ENCODE data around the gene EIF2B1.
"Not testable (repeated sequence)": the region's sequence is repeated elsewhere in the genome, so short reads cannot be mapped to it uniquely, and the experiment has no call there.

The EIF2B1 gene

DNA sequence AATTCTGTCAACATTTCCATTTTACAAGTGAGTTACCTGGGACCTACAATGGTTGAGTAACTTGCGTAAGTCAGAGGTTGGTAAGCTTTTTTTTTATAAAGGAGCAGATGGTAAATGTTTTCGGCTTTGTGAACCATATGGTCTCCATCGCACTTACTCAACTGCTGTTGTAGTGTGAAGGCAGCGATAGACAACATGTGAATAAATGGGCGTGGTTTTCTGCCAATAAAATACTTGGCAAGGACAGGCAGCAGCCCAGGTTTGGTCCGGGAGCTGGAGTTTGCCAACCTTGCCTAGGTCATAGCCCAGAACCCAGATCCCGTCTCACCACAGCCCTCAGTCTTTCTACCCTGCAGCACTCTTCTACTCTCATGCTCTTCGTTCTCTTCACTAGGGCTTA is 25.3 kb downstream of the EIF2B1 start:
- 98% methylated on average over 6 of the region's 8 CpGs for WGBS
- Histone ChIP-seq H3K18ac (ENCODE audit: low read depth in 1 of 2, low read length in 2 of 2) (no peak overlapping the region), H3K27ac (ENCODE audit: low read length, poor library complexity, severe bottlenecking) (no peak overlapping the region), H3K14ac (ENCODE audit: low read length in 2 of 2) (no peak overlapping the region), H3K9me3 (ENCODE audit: control insufficient read depth, low read length) (no peaks in the 10 kb centered on the region), H4K8ac (ENCODE audit: low read length) (no peak overlapping the region), H3K23ac (ENCODE audit: low read length in 2 of 2) (no peak overlapping the region), H4K91ac (ENCODE audit: low read length) (no peak overlapping the region), H3K79me1 (replicated peaks; ENCODE audit: low read length, poor library complexity, severe bottlenecking) (peaks cover 47% of the 10 kb centered on the region), H3K9ac (ENCODE audit: low read length) (no peak overlapping the region), H2BK15ac (ENCODE audit: low read depth, poor library complexity, severe bottlenecking) (no peak overlapping the region), H3K27me3 (ENCODE audit: control insufficient read depth in 1 of 2, insufficient read depth in 1 of 2, low read length in 2 of 2) (no peaks in the 10 kb centered on the region), H2BK12ac (ENCODE audit: low read length in 2 of 2) (no peak overlapping the region), H2AFZ (ENCODE audit: low read depth, low read length) (no peak overlapping the region), H3K4me3 (ENCODE audit: insufficient read depth in 1 of 2, low read depth in 1 of 2, low read length in 2 of 2) (no peak overlapping the region), H2AK5ac (ENCODE audit: low read length, severe bottlenecking) (no peak overlapping the region), H3K4me2 (ENCODE audit: low read length, poor library complexity, severe bottlenecking) (no peak overlapping the region), H3K4ac (ENCODE audit: low read depth in 1 of 2, low read length in 2 of 2) (no peak overlapping the region), H3K36me3 (ENCODE audit: control insufficient read depth in 1 of 2, insufficient read depth in 2 of 2, low read depth in 1 of 2, low read length in 2 of 2) (peaks cover 58 to 83% of the 10 kb centered on the region in 2 experiments), H2BK120ac (ENCODE audit: low read depth, low read length) (no peak overlapping the region), H2BK5ac (ENCODE audit: low read depth, low read length, poor library complexity, severe bottlenecking) (no peak overlapping the region), H3K4me1 (ENCODE audit: control insufficient read depth, insufficient read depth, low read depth, low read length) (peaks cover 7% of the 10 kb centered on the region)
- no peak for DNase-seq

DNA sequence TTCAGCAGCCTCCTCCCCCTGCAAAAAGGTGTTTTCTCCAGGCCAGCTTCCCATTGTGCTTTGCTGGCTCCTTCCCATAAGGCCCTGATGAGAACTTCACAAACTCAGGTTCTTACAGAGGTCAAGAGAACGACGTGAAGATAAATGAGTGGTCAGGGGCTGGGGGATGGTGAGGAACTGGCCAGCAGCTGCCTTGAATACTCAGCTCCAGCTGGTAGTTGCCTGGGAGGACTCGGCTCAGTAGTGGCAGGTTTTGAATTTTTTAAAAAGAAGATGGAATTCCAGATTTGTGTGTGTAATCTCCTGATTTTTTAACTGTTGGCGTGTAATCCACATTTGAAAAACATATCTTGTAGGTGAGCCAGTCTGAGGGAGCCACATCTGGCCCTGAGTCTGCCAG is 25.7 kb downstream of the EIF2B1 start:
- no peak overlapping the region for H2BK15ac ChIP-seq (ENCODE audit: low read depth, poor library complexity, severe bottlenecking)
- no peak overlapping the region for H3K23ac ChIP-seq (ENCODE audit: low read length in 2 of 2)
- peaks cover 8% of the 10 kb centered on the region for H3K4me1 ChIP-seq (ENCODE audit: control insufficient read depth, insufficient read depth, low read depth, low read length)
- no peak overlapping the region for H3K4me3 ChIP-seq (ENCODE audit: insufficient read depth in 1 of 2, low read depth in 1 of 2, low read length in 2 of 2)
- 87% methylated on average over 4 of the region's 4 CpGs for WGBS
- H3K18ac ChIP-seq (ENCODE audit: low read depth in 1 of 2, low read length in 2 of 2): no peak overlapping the region
- H3K9me3 ChIP-seq (ENCODE audit: control insufficient read depth, low read length): no peaks in the 10 kb centered on the region
- no peak overlapping the region for H2BK120ac ChIP-seq (ENCODE audit: low read depth, low read length)
- H2AK5ac ChIP-seq (ENCODE audit: low read length, severe bottlenecking): no peak overlapping the region
- no peak for DNase-seq
- no peak overlapping the region for H3K27ac ChIP-seq (ENCODE audit: low read length, poor library complexity, severe bottlenecking)
- H3K27me3 ChIP-seq (ENCODE audit: control insufficient read depth in 1 of 2, insufficient read depth in 1 of 2, low read length in 2 of 2): no peaks in the 10 kb centered on the region
- peaks cover 56 to 79% of the 10 kb centered on the region in 2 experiments for H3K36me3 ChIP-seq (ENCODE audit: control insufficient read depth in 1 of 2, insufficient read depth in 2 of 2, low read depth in 1 of 2, low read length in 2 of 2)
- no peak overlapping the region for H3K14ac ChIP-seq (ENCODE audit: low read length in 2 of 2)
- no peak overlapping the region for H2AFZ ChIP-seq (ENCODE audit: low read depth, low read length)
- H3K79me1 ChIP-seq (replicated peaks; ENCODE audit: low read length, poor library complexity, severe bottlenecking): peaks cover 45% of the 10 kb centered on the region
- H2BK12ac ChIP-seq (ENCODE audit: low read length in 2 of 2): no peak overlapping the region
- H3K4ac ChIP-seq (ENCODE audit: low read depth in 1 of 2, low read length in 2 of 2): no peak overlapping the region
- no peak overlapping the region for H2BK5ac ChIP-seq (ENCODE audit: low read depth, low read length, poor library complexity, severe bottlenecking)
- H4K8ac ChIP-seq (ENCODE audit: low read length): no peak overlapping the region
- H3K9ac ChIP-seq (ENCODE audit: low read length): no peak overlapping the region
- no peak overlapping the region for H3K4me2 ChIP-seq (ENCODE audit: low read length, poor library complexity, severe bottlenecking)
- no peak overlapping the region for H4K91ac ChIP-seq (ENCODE audit: low read length)

GRCh38 chr12:123603495-123603894 is 30.0 kb downstream of the EIF2B1 start:
- not testable (repeated sequence) for H2AFZ ChIP-seq (ENCODE audit: low read depth, low read length)

DNA sequence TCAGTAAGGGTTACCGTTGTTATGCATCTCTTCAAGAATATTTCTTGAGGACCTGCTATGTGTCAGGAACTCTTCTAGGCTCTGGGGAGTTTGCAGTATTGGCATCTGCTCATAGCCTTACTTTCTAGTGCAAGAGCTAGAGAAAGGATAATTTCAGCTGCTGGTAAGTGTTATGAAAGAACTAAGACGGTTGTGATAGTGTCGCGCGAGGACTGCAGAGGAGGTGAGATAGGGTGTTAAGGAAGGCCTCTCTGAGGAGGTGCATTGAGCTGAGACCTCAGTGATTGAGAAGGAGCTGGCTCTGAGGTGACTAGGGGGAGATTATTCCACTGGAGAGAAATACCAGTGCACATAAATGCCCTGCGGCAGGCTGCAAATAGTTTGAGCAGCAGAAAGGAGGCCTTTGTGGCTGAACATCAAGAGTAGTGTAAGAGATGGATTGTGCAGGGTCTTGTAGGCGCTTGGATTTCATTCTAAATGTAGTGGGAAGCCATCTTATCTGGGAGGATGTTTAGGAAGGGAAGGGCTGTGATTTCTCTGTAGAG is 30.8 kb downstream of the EIF2B1 start:
- Histone ChIP-seq H3K4me3 (ENCODE audit: insufficient read depth in 1 of 2, low read depth in 1 of 2, low read length in 2 of 2) (peak overlapping the region; percentile 100), H3K36me3 (ENCODE audit: control insufficient read depth in 1 of 2, insufficient read depth in 2 of 2, low read depth in 1 of 2, low read length in 2 of 2) (peaks cover 30 to 52% of the 10 kb centered on the region in 2 experiments), H3K27ac (ENCODE audit: low read length, poor library complexity, severe bottlenecking) (peak overlapping the region; percentile 4), H2AFZ (ENCODE audit: low read depth, low read length) (peak overlapping the region; percentile 62), H3K4me2 (ENCODE audit: low read length, poor library complexity, severe bottlenecking) (peak overlapping the region; percentile 88), H3K4me1 (ENCODE audit: control insufficient read depth, insufficient read depth, low read depth, low read length) (peaks cover 11% of the 10 kb centered on the region), H3K9me3 (ENCODE audit: control insufficient read depth, low read length) (no peaks in the 10 kb centered on the region), H4K91ac (ENCODE audit: low read length) (no peak overlapping the region), H3K14ac (ENCODE audit: low read length in 2 of 2) (no peak overlapping the region), H3K79me1 (replicated peaks; ENCODE audit: low read length, poor library complexity, severe bottlenecking) (peaks cover 34% of the 10 kb centered on the region), H3K18ac (ENCODE audit: low read depth in 1 of 2, low read length in 2 of 2) (no peak overlapping the region), H2BK12ac (ENCODE audit: low read length in 2 of 2) (no peak overlapping the region), H3K23ac (ENCODE audit: low read length in 2 of 2) (no peak overlapping the region), H3K9ac (ENCODE audit: low read length) (peak overlapping the region; percentile 97), H2BK15ac (ENCODE audit: low read depth, poor library complexity, severe bottlenecking) (no peak overlapping the region), H2BK5ac (ENCODE audit: low read depth, low read length, poor library complexity, severe bottlenecking) (no peak overlapping the region), H3K27me3 (ENCODE audit: control insufficient read depth in 1 of 2, insufficient read depth in 1 of 2, low read length in 2 of 2) (no peaks in the 10 kb centered on the region), H4K8ac (ENCODE audit: low read length) (peak overlapping the region; percentile 100), H2AK5ac (ENCODE audit: low read length, severe bottlenecking) (no peak overlapping the region), H2BK120ac (ENCODE audit: low read depth, low read length) (no peak overlapping the region), H3K4ac (ENCODE audit: low read depth in 1 of 2, low read length in 2 of 2) (peak overlapping the region; percentile 46 to 66)
- 19% methylated on average over 7 of the region's 7 CpGs for WGBS
- DNase-seq: peak; percentile 43

More at GRCh38 chr12:123603495-123603894, 30.0 kb downstream of the EIF2B1 start:
- not testable (repeated sequence) for H2BK12ac ChIP-seq (ENCODE audit: low read length in 2 of 2); H2BK5ac ChIP-seq (ENCODE audit: low read depth, low read length, poor library complexity, severe bottlenecking); H3K4me2 ChIP-seq (ENCODE audit: low read length, poor library complexity, severe bottlenecking); H3K18ac ChIP-seq (ENCODE audit: low read depth in 1 of 2, low read length in 2 of 2); H3K14ac ChIP-seq (ENCODE audit: low read length in 2 of 2); H2BK120ac ChIP-seq (ENCODE audit: low read depth, low read length); H2BK15ac ChIP-seq (ENCODE audit: low read depth, poor library complexity, severe bottlenecking); H3K27me3 ChIP-seq (ENCODE audit: control insufficient read depth in 1 of 2, insufficient read depth in 1 of 2, low read length in 2 of 2); H4K8ac ChIP-seq (ENCODE audit: low read length); H3K27ac ChIP-seq (ENCODE audit: low read length, poor library complexity, severe bottlenecking); H3K23ac ChIP-seq (ENCODE audit: low read length in 2 of 2); H3K9ac ChIP-seq (ENCODE audit: low read length); H3K9me3 ChIP-seq (ENCODE audit: control insufficient read depth, low read length); DNase-seq; H4K91ac ChIP-seq (ENCODE audit: low read length); H2AK5ac ChIP-seq (ENCODE audit: low read length, severe bottlenecking); H3K4ac ChIP-seq (ENCODE audit: low read depth in 1 of 2, low read length in 2 of 2)
- peaks cover 36 to 52% of the 10 kb centered on the region in 2 experiments for H3K36me3 ChIP-seq (ENCODE audit: control insufficient read depth in 1 of 2, insufficient read depth in 2 of 2, low read depth in 1 of 2, low read length in 2 of 2)
- H3K79me1 ChIP-seq (replicated peaks; ENCODE audit: low read length, poor library complexity, severe bottlenecking): peaks cover 40% of the 10 kb centered on the region
- peaks cover 11% of the 10 kb centered on the region for H3K4me1 ChIP-seq (ENCODE audit: control insufficient read depth, insufficient read depth, low read depth, low read length)
- 92% methylated on average over 11 of the region's 11 CpGs for WGBS
- peak overlapping the region in 1 of 2 experiments; percentile 46 for H3K4me3 ChIP-seq (ENCODE audit: insufficient read depth in 1 of 2, low read depth in 1 of 2, low read length in 2 of 2)

Data from mesenchymal stem cell (in vitro differentiated cells and primary cell).